A549 treated with RU486 at 1 μM for 4 hours (cell line): ENCODE measurements around the gene FBXO3. TPM values are rescaled to one million over a fixed set of nuclear protein-coding genes. Genes with fewer than 3 reads are reported as not detected.

Source experiments
- total RNA-seq: library from RNA; stranded (reverse); fragments of 200-300 nt; extraction: Qiagen RNA extraction; gene quantifications from 5 replicates; pipeline ENCODE4 v1.2.3, GENCODE V29; 2022; ENCODE audit warnings: low read depth

Gene FBXO3, protein sequence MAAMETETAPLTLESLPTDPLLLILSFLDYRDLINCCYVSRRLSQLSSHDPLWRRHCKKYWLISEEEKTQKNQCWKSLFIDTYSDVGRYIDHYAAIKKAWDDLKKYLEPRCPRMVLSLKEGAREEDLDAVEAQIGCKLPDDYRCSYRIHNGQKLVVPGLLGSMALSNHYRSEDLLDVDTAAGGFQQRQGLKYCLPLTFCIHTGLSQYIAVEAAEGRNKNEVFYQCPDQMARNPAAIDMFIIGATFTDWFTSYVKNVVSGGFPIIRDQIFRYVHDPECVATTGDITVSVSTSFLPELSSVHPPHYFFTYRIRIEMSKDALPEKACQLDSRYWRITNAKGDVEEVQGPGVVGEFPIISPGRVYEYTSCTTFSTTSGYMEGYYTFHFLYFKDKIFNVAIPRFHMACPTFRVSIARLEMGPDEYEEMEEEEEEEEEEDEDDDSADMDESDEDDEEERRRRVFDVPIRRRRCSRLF
- total RNA-seq = 17.5 to 30.4 TPM (median 26.2 TPM) in 5 replicates

DNA sequence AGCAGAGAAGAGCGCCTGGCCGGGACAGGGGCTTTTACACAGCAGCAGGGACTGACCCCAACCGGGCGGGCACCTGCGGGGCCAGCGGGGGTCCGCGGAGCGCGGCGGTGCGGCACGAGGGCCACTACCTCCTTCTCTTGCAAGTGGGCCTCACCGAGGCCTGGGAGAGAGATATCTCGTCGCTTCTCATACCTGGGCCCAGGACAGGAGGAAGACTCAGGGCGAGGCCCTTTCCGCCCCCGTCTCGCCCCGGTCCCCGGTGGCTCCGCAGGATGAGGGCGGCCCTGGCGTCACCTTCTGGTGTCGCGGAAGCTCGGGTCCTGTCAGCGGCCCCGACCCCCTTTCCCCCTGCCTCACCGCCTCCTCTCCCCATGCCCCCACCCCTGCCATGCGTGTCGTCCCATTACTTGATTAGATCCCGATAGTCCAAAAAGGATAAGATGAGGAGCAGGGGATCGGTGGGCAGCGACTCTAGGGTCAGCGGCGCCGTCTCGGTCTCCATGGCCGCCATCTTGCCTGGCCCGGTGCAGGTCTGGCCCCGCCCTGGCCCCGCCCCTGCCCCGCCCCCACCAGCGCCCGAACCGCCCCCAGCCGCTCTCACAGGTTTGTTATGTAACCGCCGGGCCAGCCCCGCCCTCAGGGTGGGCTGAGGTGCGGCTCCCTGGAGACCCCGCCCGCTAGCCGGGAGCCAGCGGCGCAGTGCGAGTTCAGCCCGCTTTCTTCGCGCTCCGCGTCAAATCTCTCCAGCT lies at the start of gene FBXO3:
FBXO3 (minus strand) TSS at position 534 of the 749 bp plus-strand sequence; CDS start at position 511, 23 bp downstream.

DNA sequence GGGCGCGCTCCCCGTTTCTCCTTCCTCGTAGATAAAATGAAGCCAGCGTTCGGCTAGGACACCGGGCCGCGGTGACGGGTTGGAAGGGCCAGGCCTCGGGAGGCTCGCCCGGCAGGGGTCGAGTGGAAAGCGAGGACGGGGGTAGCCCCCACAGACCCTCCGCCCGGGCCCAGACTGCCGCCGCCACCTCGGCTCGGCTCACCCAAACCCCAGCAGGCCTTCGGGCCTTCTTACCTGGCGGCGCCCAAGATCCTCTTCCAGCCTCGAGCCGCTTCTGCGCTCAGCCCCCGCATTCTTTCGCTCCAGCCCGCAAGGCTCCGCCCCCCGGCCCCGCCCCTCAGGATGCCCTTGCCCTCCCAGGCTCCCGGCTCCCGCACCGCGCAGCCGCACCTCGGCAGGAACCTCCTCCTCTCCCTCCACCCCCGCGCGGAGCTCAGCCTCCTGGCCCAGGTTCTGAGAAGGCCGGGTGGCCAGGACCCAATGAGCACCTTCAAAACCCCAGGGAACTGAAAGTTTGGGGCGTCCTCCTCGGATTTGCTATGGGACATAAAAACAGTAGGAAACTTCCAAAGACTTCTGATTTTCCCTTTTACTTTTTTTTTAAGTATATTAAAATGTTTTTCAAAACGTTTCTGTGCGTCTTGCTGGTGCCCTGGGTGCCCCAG lies 38.0 kb downstream of the FBXO3 start, which contains the start of gene CD59:
CD59 (minus strand) TSS at position 276 of the 665 bp plus-strand sequence. CDS start 13,978 bp downstream, outside the sequence.

DNA sequence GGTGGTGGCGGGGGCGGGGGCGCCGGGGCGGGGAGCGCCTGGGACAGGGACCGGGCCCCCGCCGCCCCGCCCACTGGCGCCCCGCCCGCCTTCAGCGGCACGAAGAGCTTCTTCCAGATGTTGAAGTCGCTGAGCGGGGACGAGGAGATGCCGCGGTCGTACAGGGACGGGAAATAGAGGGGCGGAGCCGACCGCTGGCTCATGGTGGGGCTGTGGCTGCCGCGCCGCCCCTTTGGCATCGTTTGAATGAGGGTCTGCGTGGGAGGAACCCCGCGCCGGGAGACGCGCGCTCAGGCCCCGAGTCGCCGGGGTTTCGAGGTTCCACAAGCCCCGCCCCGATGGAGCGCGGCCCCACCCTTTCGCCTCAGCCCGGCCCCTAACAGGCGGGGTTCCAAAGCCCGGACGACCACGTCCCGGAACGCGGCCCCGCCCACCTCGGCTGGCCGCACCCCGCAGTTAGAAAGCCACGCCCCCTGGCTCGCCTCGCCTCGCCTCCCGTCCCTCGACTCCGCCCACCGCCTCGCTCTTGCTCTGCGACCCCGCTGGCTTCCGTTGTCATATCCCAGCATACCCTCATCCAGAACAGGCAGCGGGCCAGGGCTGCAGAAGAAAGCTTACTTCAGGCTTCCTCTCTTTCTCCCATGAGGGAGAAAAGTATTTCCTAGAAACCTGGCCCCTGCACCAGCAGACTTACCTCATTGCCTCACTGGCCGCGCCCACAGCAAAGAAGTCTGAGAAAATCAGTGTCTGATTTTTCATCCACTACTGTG lies 73.6 kb downstream of the FBXO3 start, which contains the start of gene C11orf91:
C11orf91 (minus strand) TSS at position 325 of the 770 bp plus-strand sequence; CDS start at position 239, 86 bp downstream.

Other genes starting within 250 kb of the FBXO3 start
- gene C11orf91, start 73.7 kb downstream of the FBXO3 start, total RNA-seq = 0.50 to 1.3 TPM (median 0.98 TPM) in 5 replicates
- 715 to 844 TPM (median 792 TPM) in 5 replicates for gene CD59, start 38.1 kb downstream of the FBXO3 start, total RNA-seq
- gene LMO2, start 117.6 kb upstream of the FBXO3 start, total RNA-seq = 0.31 to 0.97 TPM (median 0.55 TPM) in 5 replicates